T-cell (primary cell): ENCODE data around the gene UTS2B. TPM values are rescaled to one million over a fixed set of nuclear protein-coding genes. Genes with fewer than 3 reads are reported as not detected.
"Not testable (repeated sequence)": the region's sequence is repeated elsewhere in the genome, so short reads cannot be mapped to it uniquely, and the experiment has no call there.

Experiments used
- ATAC-seq, 4 experiments: fragments of 200-7000 bp in 3 of 4; fragments of 150-1000 bp in 1 of 4; cut with Tn5 transposase; replicated peaks in 1 of 4; 1 replicate in 3 of 4; 2 replicates in 1 of 4; pipeline ENCODE4 v1.10.0; 2021; ENCODE audit warnings: moderate library complexity in 3 of 4, mild to moderate bottlenecking in 2 of 4, moderate number of reproducible peaks in 1 of 4
- CTCF ChIA-PET, 2 donors: fragments of 300-600 bp; sonication (Branson Sonifier 250); formaldehyde crosslinking; loops; one replicate each; lab custom pipeline; 2022; ENCODE audit warnings: antibody characterized with exemption in 2 of 2; lab: Charles Lee
- POLR2A ChIA-PET, 2 donors: fragments of 300-600 bp; sonication (Branson Sonifier 250); formaldehyde crosslinking; loops; one replicate each; lab custom pipeline; 2022; ENCODE audit warnings: antibody characterized with exemption in 2 of 2; lab: Charles Lee
- DNase-seq, 35 experiments: peaks; one replicate each; pipeline versions ENCODE4 v3.0.0 to v3.0.0-alpha.2; 2013 to 2023
- H3K27ac ChIP-seq: one replicate; pipeline ENCODE4 v1.5.1; 2013; ENCODE audit warnings: low read length
- H3K27me3 ChIP-seq, 2 experiments: replicated peaks in 1 of 2; 1 replicate in 1 of 2; 2 replicates in 1 of 2; pipeline versions ENCODE4 v1.6.1 to v1.7.0; 2013; ENCODE audit warnings: low read length in 1 of 2, mixed read lengths in 1 of 2; ENCODE audit not compliant: control insufficient read depth in 2 of 2, insufficient read depth in 2 of 2; ENCODE audit errors: extremely low read depth in 1 of 2
- H3K36me3 ChIP-seq, 2 donors: 1 replicate in 1 of 2; 2 replicates in 1 of 2; pipeline versions ENCODE4 v1.6.1 to v1.7.0; 2013; ENCODE audit warnings: low read length in 1 of 2; ENCODE audit not compliant: control insufficient read depth in 2 of 2, insufficient read depth in 1 of 2; ENCODE audit errors: extremely low read depth in 1 of 2
- H3K4me1 ChIP-seq, 2 experiments: 1 replicate in 1 of 2; 2 replicates in 1 of 2; pipeline versions ENCODE4 v1.6.1 to v1.7.0; 2013; ENCODE audit warnings: low read length in 2 of 2, mixed read lengths in 1 of 2; ENCODE audit not compliant: insufficient read depth in 2 of 2, control insufficient read depth in 1 of 2; ENCODE audit errors: extremely low read depth in 1 of 2
- H3K4me3 ChIP-seq, 2 donors: 1 replicate in 1 of 2; 2 replicates in 1 of 2; pipeline versions ENCODE4 v1.5.1 to v1.7.0; 2013; ENCODE audit warnings: mild to moderate bottlenecking in 2 of 2, low read length in 1 of 2, moderate library complexity in 1 of 2; ENCODE audit not compliant: control insufficient read depth in 1 of 2; ENCODE audit errors: extremely low read depth in 1 of 2
- H3K9me3 ChIP-seq: 2 replicates; pipeline ENCODE4 v1.7.0; 2013
- H3K27ac Mint-ChIP-seq, 2 donors: one replicate each; pipeline ENCODE4 v1.8.0; 2020 to 2021; ENCODE audit warnings: mild to moderate bottlenecking in 2 of 2, mixed read lengths in 2 of 2
- H3K27me3 Mint-ChIP-seq, 2 donors: one replicate each; pipeline ENCODE4 v1.8.0; 2021 to 2022; ENCODE audit warnings: mixed read lengths in 2 of 2
- H3K36me3 Mint-ChIP-seq: one replicate; pipeline ENCODE4 v1.8.0; 2021; ENCODE audit warnings: mixed read lengths
- H3K4me1 Mint-ChIP-seq, 3 donors: one replicate each; pipeline ENCODE4 v1.8.0; 2020 to 2022; ENCODE audit warnings: mixed read lengths in 3 of 3, mild to moderate bottlenecking in 1 of 3
- H3K4me3 Mint-ChIP-seq, 3 donors: one replicate each; pipeline ENCODE4 v1.8.0; 2020 to 2022; ENCODE audit warnings: mild to moderate bottlenecking in 3 of 3, mixed read lengths in 3 of 3, moderate library complexity in 3 of 3
- H3K9me3 Mint-ChIP-seq, 3 donors: one replicate each; pipeline ENCODE4 v1.8.0; 2020 to 2022; ENCODE audit warnings: mixed read lengths in 3 of 3
- WGBS: methylation state at CpG from one replicate; pipeline ENCODE4 v1.1.5; 2013; ENCODE audit warnings: missing lambda C conversion rate; ENCODE audit not compliant: insufficient coverage; 5-methylcytosine and 5-hydroxymethylcytosine counted together
- total RNA-seq, 35 experiments: library from RNA in 6 of 35; stranded (reverse) in 6 of 35; fragments of 120-200 nt in 1 of 35; gene quantifications; one replicate each; pipeline versions ENCODE4 v1.2.1 to v1.2.4 and lab custom pipeline; 2013 to 2026

The UTS2B gene
- total RNA-seq, 5 donors from 2014 or later (not counting 1 experiment from before 2014, with no cell fraction given): 0.32 to 0.36 TPM; not detected in 3

- Histone ChIP-seq H3K27ac (no peak overlapping the region), H3K4me1 (no peaks in the 10 kb centered on the region), H3K9me3 (no peaks in the 10 kb centered on the region), H3K4me3 (no peak overlapping the region), H3K27me3 (no peaks in the 10 kb centered on the region), H3K36me3 (no peaks in the 10 kb centered on the region)
- no peaks in the 10 kb centered on the region for H3K36me3 Mint-ChIP-seq
- no peaks in the 10 kb centered on the region for H3K4me1 Mint-ChIP-seq
- no peak overlapping the region for H3K4me3 Mint-ChIP-seq
- ChIA-PET CTCF (interaction anchor here in 1 of 2 donors (0.8 kb wide), 1 partner anchor 64 kb away, joined by 3 read pairs; no protein-coding TSS in a partner anchor), POLR2A (no interaction called here)
- ATAC-seq: no peak
- no peak for DNase-seq
- peaks cover 0 to 3% (median 2%) of the 10 kb centered on the region in 3 donors for H3K9me3 Mint-ChIP-seq
- H3K27ac Mint-ChIP-seq: no peak overlapping the region
- no peaks in the 10 kb centered on the region for H3K27me3 Mint-ChIP-seq
These were observed 49.4 kb downstream of the UTS2B start for GRCh38 chr3:191280882-191281281.

GRCh38 chr3:191280111-191280510, 50.2 kb downstream of the UTS2B start:
- H3K4me3 ChIP-seq: no peak overlapping the region
- no peaks in the 10 kb centered on the region for H3K4me1 ChIP-seq
- Mint-ChIP-seq H3K27ac (no peak overlapping the region), H3K4me3 (no peak overlapping the region), H3K36me3 (no peaks in the 10 kb centered on the region), H3K9me3 (peaks cover 0 to 1% (median under 1%) of the 10 kb centered on the region in 3 donors), H3K4me1 (no peaks in the 10 kb centered on the region), H3K27me3 (no peaks in the 10 kb centered on the region)
- H3K27me3 ChIP-seq: no peaks in the 10 kb centered on the region
- no peaks in the 10 kb centered on the region for H3K9me3 ChIP-seq
- DNase-seq (no peak), ATAC-seq (no peak)
- WGBS: no CpG with 5 or more reads among the region's 1 CpG
- POLR2A ChIA-PET: no interaction called here
- CTCF ChIA-PET: no interaction called here
- no peak overlapping the region for H3K27ac ChIP-seq
- no peaks in the 10 kb centered on the region for H3K36me3 ChIP-seq

- no peaks in the 10 kb centered on the region for H3K9me3 Mint-ChIP-seq
- Histone ChIP-seq H3K36me3 (no peaks in the 10 kb centered on the region), H3K4me3 (no peak overlapping the region), H3K27me3 (no peaks in the 10 kb centered on the region), H3K9me3 (no peaks in the 10 kb centered on the region), H3K4me1 (no peaks in the 10 kb centered on the region), H3K27ac (no peak overlapping the region)
- CTCF ChIA-PET: no interaction called here
- POLR2A ChIA-PET: no interaction called here
- H3K27me3 Mint-ChIP-seq: no peaks in the 10 kb centered on the region
- H3K27ac Mint-ChIP-seq: no peak overlapping the region
- H3K4me3 Mint-ChIP-seq: no peak overlapping the region
- no peak for DNase-seq
- no peaks in the 10 kb centered on the region for H3K4me1 Mint-ChIP-seq
- no peak for ATAC-seq
- no peaks in the 10 kb centered on the region for H3K36me3 Mint-ChIP-seq
These were observed 54.6 kb downstream of the UTS2B start for GRCh38 chr3:191275751-191276150.

- H3K27ac Mint-ChIP-seq, H3K36me3 ChIP-seq, H3K9me3 ChIP-seq, H3K27ac ChIP-seq, H3K27me3 Mint-ChIP-seq, H3K9me3 Mint-ChIP-seq, H3K4me1 ChIP-seq, CTCF ChIA-PET, ATAC-seq, H3K4me3 ChIP-seq, H3K4me1 Mint-ChIP-seq, H3K27me3 ChIP-seq, POLR2A ChIA-PET, H3K4me3 Mint-ChIP-seq, DNase-seq, H3K36me3 Mint-ChIP-seq: not testable (repeated sequence)
- 82% methylated on average over 8 of the region's 14 CpGs for WGBS
These were observed 55.1 kb downstream of the UTS2B start for GRCh38 chr3:191275244-191275643.

GRCh38 chr3:191269289-191270085, 60.8 kb downstream of the UTS2B start:
- WGBS: 57% methylated on average over 2 of the region's 5 CpGs
- H3K27ac ChIP-seq: no peak overlapping the region
- ChIA-PET POLR2A (no interaction called here), CTCF (no interaction called here)
- no peak for DNase-seq
- no peaks in the 10 kb centered on the region for H3K9me3 ChIP-seq
- H3K27me3 ChIP-seq: no peaks in the 10 kb centered on the region
- ATAC-seq: no peak
- H3K4me3 ChIP-seq: no peak overlapping the region
- Mint-ChIP-seq H3K4me1 (no peaks in the 10 kb centered on the region), H3K27me3 (no peaks in the 10 kb centered on the region), H3K4me3 (no peak overlapping the region), H3K36me3 (no peaks in the 10 kb centered on the region), H3K9me3 (no peaks in the 10 kb centered on the region), H3K27ac (no peak overlapping the region)
- H3K36me3 ChIP-seq: no peaks in the 10 kb centered on the region
- no peaks in the 10 kb centered on the region for H3K4me1 ChIP-seq

GRCh38 chr3:191268737-191269136, 61.6 kb downstream of the UTS2B start:
- H3K4me3 ChIP-seq: no peak overlapping the region
- DNase-seq (no peak), ATAC-seq (no peak)
- H3K4me3 Mint-ChIP-seq: no peak overlapping the region
- no peaks in the 10 kb centered on the region for H3K27me3 Mint-ChIP-seq
- H3K27ac Mint-ChIP-seq: no peak overlapping the region
- no peaks in the 10 kb centered on the region for H3K27me3 ChIP-seq
- no peak overlapping the region for H3K27ac ChIP-seq
- H3K9me3 Mint-ChIP-seq: no peaks in the 10 kb centered on the region
- no peaks in the 10 kb centered on the region for H3K36me3 ChIP-seq
- no peaks in the 10 kb centered on the region for H3K36me3 Mint-ChIP-seq
- ChIA-PET CTCF (interaction anchor here in 1 of 2 donors (0.6 kb wide), 1 partner anchor 31 kb away, joined by 3 read pairs; no protein-coding TSS in a partner anchor), POLR2A (no interaction called here)
- no peaks in the 10 kb centered on the region for H3K4me1 Mint-ChIP-seq
- H3K4me1 ChIP-seq: no peaks in the 10 kb centered on the region
- no peaks in the 10 kb centered on the region for H3K9me3 ChIP-seq
